ENCODE results near the gene NONO. TPM values are rescaled to one million over a fixed set of nuclear protein-coding genes. Genes with fewer than 3 reads are reported as not detected.
"Not testable (repeated sequence)": the region's sequence is repeated elsewhere in the genome, so short reads cannot be mapped to it uniquely, and the experiment has no call there.

Gene NONO
- total RNA-seq, 1 donor from 2014 or later = 86.8 TPM

DNA sequence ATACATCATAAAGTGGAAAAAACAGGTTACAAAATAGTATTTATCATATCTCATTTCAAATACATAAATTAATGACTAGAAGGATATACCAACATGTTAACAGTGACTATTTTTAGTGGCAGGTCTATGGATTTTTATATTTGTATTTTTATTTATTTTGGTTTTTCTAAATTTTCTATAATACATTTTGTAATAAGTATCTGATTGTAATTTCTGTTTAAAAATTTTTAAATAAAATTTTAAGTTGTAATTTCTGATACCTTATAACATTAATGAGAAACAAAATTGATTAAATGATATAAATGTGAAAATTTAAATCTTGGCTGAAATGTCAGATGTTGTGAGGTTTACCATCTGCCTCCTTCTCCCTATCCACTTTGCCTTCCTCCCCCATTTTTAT is 2.5 kb downstream of the NONO start:
- no peak for ATAC-seq

DNA sequence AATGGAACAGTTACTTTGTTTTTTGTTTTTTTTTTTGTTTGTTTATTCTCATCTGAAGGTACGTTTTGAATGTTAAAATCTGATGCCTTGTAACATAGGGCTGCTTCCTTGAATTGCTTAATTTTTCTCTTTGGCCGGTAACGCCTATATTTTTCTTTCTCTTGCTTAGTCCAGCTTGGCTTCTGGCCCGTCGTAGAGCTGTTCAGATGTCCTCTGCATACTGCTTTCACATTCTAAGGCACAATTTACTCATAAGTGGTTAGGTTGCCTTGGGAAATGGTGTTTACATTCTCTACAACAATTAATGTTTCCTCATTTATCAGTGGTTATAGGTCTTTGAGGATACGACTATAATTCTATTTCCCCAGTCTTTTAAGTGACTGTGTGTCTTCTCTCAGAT is 7.9 kb downstream of the NONO start:
- ATAC-seq = peak; percentile 49
- DNase-seq (ENCODE audit: low spot score) = no peak

More for the DNA sequence above, 2.5 kb downstream of the NONO start:
- no peak for DNase-seq (ENCODE audit: low spot score)

DNA sequence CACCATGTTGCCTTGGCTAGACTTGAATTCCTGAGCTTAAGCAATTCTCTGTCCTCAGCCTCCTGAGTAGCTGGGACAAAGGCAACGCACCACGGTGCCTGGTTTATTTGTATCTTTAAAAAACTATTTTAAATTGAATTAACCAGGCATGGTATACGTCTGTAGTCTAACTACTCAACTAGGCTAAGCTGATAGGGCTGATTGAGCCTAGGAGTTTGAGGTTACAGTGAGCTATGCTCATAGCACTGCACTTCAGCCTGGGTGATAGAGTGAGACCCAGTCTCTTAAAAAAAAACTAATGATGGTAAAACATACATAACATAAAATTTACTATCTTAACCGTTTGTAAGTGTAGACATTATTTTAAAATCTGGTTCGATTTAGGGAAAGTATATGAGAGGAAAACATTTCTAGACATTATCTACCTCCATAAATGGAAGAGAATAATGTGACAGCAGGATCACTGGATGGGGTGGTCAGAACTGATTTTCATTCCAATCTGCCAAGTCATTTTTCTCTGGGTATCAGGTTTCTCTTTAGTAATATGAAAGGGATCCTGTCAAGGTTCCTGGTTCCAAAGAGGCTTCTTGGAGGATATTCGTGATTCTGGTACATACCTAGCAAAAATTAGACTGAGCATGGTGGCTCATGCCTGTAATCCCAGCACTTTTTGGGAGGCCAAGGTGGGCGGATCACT is 9.4 kb downstream of the NONO start:
- no peak for ATAC-seq

DNA sequence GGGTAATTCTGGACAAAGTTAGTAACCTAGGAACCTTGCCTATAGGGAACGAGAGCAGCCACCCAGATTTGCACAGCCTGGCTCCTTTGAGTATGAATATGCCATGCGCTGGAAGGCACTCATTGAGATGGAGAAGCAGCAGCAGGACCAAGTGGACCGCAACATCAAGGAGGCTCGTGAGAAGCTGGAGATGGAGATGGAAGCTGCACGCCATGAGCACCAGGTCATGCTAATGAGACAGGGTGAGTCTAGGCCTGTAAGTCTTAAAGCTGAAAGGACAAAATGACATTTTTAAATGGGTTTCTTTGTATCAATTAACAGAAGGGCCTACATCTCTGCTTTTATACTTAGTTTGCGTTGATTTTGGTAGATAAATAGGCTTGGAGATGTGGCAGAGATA is 13.4 kb downstream of the NONO start:
- ATAC-seq = no peak

More for the DNA sequence above, 9.4 kb downstream of the NONO start:
- DNase-seq (ENCODE audit: low spot score) = no peak

DNA sequence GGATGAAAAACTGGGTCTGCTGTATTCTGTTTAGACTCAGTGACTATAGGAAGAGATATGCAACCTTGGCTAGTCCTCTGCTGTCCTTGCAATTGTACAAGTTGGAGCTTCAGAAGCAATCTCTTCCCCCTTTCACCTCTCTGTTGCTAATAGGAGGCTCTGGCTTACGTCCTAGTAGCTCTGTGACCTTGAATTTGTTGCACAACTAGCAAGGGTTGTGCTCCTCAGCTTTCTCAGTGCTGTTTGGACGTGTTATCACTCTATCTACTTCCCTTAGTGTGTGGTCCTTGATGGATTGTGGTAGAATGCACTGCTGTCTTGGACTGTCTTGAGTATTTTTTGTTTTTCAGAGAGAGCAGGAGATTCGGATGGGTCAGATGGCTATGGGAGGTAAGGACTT is 14.7 kb downstream of the NONO start:
- no peak for ATAC-seq

More for the DNA sequence above, 13.4 kb downstream of the NONO start:
- DNase-seq (ENCODE audit: low spot score) = no peak

DNA sequence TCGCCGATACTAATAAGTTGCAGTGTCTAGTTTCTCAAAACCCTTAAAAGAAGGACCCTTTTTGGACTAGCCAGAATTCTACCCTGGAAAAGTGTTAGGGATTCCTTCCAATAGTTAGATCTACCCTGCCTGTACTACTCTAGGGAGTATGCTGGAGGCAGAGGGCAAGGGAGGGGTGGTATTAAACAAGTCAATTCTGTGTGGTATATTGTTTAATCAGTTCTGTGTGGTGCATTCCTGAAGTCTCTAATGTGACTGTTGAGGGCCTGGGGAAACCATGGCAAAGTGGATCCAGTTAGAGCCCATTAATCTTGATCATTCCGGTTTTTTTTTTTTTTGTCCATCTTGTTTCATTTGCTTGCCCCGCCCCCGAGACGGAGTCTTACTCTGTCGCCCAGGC is 16.6 kb downstream of the NONO start:
- DNase-seq (ENCODE audit: low spot score); ATAC-seq: not testable (repeated sequence)

More for the DNA sequence above, 14.7 kb downstream of the NONO start:
- DNase-seq (ENCODE audit: low spot score) = no peak

DNA sequence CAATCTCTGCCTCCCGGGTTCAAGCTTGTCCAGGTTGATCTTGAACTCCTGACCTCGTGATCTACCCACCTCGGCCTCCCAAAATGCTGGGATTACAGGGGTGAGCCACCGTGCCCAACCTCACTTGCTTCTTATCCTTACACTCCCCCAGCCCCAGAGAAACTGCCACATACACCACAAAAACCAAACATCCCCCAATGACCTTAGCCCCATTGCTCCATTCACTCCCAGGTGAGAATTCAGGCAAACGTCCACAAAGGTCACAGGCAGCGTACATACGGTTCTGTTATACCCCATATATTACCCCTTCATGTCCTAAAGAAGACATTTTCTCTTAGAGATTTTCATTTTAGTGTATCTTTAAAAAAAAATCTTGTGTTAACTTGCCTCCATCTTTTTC is 17.1 kb downstream of the NONO start:
- not testable (repeated sequence) for DNase-seq (ENCODE audit: low spot score)
- ATAC-seq = peak; percentile 62

DNA sequence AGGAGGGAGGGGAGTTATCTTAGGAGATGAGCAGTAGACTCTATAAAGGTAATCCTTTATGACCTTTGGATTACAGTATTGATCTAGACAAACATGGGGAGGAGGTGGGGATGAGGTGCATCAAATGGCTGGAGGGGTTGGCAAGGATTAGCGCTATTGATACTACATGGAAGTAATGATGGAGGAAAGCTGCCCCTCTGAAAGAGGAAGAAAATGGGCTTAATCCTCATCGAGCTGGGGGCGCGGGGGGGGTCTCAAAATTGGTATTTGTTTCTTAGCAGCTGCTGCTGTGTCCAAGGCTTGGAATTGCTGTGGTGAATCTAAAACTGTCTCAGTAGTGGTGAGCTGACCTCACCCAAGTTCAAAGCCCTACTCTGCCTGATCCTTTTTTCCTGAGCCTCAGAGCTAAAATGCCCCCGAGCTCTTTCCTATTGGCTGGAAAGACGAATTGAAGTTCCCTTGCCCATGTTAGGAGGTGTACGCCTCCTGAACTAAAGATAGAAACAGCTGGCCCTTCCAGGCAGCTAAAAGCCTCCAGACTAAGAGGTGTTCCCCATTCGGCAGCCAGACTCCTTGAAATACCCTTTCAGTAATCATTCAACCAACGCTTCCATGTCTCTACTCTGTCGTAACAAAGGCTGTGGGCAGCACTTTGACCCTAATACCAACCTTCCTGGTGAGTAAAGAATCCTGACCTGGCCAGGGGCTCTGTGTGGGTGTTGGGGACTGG is 17.9 kb downstream of the NONO start, which contains the start of gene ITGB1BP2:
TSS of gene ITGB1BP2 (plus strand) at position 556 of the 730 bp plus-strand sequence. CDS start at position 613, 57 bp downstream.
- peak; percentile 76 for ATAC-seq
- no peak for DNase-seq (ENCODE audit: low spot score)

DNA sequence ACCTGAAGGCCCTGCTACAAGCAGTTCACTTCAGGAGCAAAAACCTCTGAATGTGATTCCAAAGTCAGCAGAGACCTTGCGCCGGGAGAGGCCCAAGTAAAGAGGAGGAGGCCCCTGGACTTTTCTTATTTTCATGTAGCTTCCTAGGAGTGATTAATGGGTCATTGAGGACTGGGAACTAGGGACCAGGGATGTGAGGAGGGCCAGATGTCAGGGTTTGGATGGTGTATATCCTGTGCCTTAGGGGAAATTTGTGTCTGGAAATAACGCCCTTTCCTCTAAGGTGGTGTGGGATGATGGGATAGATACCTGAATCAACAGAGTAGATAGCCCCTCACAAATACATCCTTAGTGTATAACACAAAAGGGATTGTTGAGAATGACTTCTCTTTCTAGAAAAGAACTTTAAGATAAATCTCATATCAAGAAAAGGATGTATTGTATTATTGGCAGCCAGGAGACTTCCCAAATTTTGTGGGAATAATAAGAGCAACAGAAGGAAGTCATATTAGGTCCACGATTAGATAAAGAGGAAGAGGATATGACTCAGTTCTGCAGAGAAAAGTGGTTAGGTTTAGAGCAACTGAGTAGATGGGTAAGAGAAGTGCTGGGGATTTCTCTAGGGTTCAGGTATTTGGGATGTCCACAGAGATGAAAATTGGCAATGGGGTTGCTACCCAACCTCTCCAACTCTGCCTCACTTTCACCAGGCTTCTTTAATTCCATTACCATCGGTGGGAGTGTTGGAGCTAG is 19.2 kb downstream of the NONO start:
- DNase-seq (ENCODE audit: low spot score) = no peak
- ATAC-seq = no peak

DNA sequence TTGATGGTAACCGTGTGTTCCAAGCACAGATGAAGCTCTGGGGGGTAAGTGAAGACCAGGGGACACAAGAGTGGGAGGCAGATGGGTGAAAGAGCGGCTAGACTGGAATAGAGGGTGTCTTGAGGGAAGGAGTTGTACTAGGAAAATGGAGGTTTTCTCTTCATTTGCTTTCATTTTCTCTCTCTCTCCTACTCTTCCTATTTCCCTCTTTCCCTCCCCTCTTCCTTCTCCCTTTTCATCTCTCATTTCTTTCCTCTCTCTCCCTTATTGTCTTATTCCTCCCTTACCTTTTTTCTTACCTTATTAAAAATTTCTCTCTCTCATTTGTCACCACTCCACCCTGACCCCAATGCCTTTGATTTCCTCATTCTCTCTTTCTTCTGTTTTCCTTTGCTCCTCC is 21.1 kb downstream of the NONO start:
- ATAC-seq (no peak), DNase-seq (ENCODE audit: low spot score) (no peak)

DNA sequence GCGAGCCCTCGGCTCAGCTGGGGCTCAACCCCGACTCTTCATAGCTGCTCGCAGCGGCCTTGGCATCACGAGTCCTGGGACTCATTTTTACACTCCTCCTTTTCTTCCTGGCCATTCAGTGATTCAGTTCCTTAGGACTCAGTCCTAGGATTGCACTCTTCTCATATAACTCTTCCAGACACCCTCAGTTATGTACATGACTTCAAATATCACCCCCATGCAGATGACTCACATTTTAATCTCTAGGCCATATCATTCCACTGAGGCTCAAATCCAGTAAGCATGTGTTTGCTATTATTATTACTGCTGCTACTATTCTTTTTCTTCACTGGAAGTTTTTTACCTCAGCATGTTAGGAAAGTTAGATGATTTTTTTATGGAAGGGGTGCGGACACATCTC is 32.5 kb downstream of the NONO start:
- DNase-seq (ENCODE audit: low spot score) (no peak), ATAC-seq (no peak)

DNA sequence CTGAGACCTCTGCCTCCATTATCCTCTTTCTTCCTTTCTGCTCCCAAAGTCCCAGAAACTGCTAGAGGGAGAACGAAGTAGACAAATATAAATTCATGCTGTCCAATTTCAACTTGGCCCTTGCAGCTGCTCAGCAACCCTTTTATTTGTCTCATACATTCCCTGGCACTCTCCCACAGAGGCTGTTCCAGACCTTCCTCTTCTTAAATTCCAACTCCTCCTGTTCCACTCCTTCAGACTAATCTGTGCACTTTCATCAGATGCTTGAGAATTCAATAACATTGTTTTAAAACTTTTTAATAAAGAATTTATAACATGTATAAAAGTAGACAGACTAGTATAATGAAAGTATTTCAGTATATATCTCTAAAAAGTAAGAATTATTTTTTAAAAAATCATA is 33.5 kb downstream of the NONO start:
- ATAC-seq; DNase-seq (ENCODE audit: low spot score): not testable (repeated sequence)

DNA sequence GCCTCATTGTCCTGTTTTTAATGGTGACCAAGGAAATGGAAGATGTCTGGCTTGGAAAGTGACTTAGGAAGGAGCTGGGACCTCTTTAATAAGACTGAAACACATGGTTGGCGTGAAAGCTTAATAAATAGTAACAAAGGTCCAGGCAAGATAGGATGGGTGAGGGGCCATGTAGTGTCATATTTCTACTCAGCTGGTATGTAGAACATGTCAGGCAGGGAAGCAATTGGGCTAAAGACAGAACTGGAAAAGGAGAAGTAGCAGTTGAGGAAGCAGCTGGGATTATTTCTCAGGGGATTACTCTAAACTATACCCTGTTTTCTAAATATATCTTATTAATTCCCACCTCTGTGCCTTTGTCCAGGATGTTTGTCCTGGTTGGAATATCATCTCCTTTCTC is 36.7 kb downstream of the NONO start:
- DNase-seq (ENCODE audit: low spot score) (no peak), ATAC-seq (no peak)

DNA sequence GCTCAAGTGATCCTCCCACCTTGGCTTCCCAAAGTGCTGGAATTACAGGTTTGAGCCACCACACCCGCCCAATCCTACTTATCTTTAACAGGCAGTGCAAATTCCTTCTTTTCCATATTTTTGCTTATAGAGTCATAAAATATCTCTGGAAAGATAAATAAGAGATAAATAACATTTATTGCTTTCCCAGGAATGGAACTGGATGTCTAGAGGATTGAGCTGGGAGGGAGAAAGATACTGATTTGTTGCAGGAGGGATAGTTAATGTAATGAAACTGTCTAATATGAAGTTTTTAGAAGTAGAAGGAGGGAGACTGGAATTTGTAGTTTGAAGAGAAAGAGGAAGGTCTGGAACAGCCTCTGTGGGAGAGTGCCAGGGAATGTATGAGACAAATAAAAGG is 38.3 kb downstream of the NONO start:
- DNase-seq (ENCODE audit: low spot score) = no peak
- ATAC-seq = no peak

DNA sequence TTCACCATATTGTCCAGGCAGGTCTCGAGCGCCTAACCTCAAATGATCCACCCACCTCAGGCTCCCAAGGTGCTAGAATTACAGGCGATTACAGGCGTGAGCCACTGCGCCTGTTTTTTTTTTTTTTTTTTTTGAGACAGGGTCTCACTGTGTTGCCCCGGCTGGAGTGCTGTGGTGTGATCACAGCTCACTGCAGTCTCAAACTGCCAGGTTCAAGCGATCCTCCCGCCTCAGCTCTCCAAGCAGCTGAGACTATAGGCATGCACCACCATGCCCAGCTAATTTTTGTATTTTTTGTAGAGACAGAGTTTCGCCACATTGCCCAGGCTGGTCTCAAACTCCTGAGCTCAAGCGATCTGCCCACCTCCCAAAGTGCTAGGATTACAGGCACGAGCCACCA is 41.0 kb downstream of the NONO start:
- not testable (repeated sequence) for DNase-seq (ENCODE audit: low spot score); ATAC-seq

DNA sequence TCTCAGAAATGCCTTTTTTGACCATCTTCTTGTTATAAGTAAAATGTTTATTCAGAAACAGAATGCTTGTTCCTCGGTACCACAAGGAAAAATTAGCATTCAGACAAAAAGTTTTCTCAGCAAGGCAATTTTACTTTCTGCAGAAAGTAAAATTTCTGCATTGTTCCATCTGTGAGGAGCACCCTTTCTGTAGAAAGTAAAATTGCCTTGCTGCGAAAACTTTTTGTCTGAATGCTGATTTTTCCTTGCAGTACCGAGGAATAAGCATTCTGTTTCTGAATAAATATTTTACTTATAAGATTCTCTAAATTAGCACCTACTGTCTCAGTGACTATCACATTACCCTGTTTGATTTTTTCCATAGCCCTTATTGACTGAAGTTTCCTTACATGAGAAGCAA is 43.0 kb downstream of the NONO start:
- no peak for ATAC-seq
- no peak for DNase-seq (ENCODE audit: low spot score)

DNA sequence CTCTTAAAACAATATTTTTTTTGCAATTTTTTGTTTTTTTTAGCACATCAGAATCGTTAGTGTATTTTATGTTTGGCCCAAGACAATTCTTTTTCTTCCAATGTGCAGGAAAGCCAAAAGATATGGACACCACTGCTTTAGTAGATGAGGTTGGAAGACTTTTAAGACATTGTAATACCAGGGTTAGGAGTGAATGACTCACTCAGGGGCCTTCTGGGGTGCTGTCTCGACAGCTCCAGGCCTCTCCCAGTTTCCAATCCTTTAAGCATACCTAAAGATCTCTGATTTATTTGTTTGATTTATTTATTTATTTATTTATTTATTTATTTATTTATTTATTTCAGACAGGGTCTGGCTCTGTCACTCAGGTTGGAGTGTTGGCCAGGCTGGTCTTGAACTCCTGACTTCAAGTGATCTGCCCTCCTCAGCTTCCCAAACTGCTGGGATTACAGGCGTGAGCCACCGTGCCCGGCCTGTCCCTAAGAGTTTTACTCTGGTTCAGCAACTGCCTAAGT is 65.8 kb downstream of the NONO start:
- DNase-seq (ENCODE audit: low spot score); ATAC-seq: not testable (repeated sequence)

DNA sequence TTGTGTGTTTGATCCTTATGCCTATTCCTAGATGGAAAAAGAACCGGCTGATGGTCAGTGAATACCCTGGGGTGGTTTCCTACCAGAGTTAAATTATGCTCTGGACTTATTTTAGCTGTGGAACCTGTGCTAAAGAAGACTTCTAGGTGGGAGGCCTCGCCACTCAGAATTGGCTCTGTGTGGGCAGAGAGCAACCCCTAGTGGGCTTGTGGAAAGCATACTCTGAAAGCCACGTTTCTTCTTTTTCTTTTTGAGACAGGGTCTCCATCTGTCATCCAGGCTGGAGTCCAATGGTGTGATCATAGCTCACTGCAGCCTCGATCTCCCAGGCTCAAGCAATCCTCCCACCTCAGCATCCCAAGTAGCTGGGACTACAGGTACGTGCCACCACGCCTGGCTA is 66.4 kb downstream of the NONO start:
- not testable (repeated sequence) for DNase-seq (ENCODE audit: low spot score)
- ATAC-seq = peak; percentile 57
